ENCODE data around the gene JCHAIN. TPM values are rescaled to one million over a fixed set of nuclear protein-coding genes. Genes with fewer than 3 reads are reported as not detected.

Gene JCHAIN
- total RNA-seq = 10 to 100 TPM in 1 of 2 donors, not detected in 1; 39.7 TPM

- Mint-ChIP-seq H3K9me3 (no peaks in the 10 kb centered on the region), H3K27me3 (peaks cover 10 to 14% of the 10 kb centered on the region in 2 donors), H3K4me3 (no peak within 1 kb of the TSS), H3K36me3 (no peaks in the 10 kb centered on the region), H3K4me1 (ENCODE audit: low read depth in 2 of 2) (no peaks in the 10 kb centered on the region), H3K27ac (no peak within 1 kb of the TSS)
- no peak for ATAC-seq
- DNase-seq (ENCODE audit: low spot score) = no peak
These were observed at the start of gene JCHAIN for GRCh38 chr4:70666369-70666768. JCHAIN (minus strand) TSS chr4:70666508; CDS start chr4:70666490, 18 bp downstream.

- Mint-ChIP-seq H3K27me3 (no peaks in the 10 kb centered on the region), H3K4me1 (ENCODE audit: low read depth in 2 of 2) (peaks cover 6 to 19% of the 10 kb centered on the region in 2 donors), H3K9me3 (no peaks in the 10 kb centered on the region), H3K27ac (no peak overlapping the region), H3K36me3 (no peaks in the 10 kb centered on the region), H3K4me3 (no peak overlapping the region)
- ATAC-seq (no peak), DNase-seq (ENCODE audit: low spot score) (no peak)
These were observed 48.8 kb upstream of the JCHAIN start for GRCh38 chr4:70715097-70715496.

GRCh38 chr4:70714079-70714887, 48.0 kb upstream of the JCHAIN start:
- Mint-ChIP-seq H3K27ac (no peak overlapping the region), H3K9me3 (no peaks in the 10 kb centered on the region), H3K36me3 (no peaks in the 10 kb centered on the region), H3K27me3 (no peaks in the 10 kb centered on the region), H3K4me3 (no peak overlapping the region), H3K4me1 (ENCODE audit: low read depth in 2 of 2) (peaks cover 6 to 19% of the 10 kb centered on the region in 2 donors)
- ATAC-seq (no peak), DNase-seq (ENCODE audit: low spot score) (no peak)

GRCh38 chr4:70713453-70714078, 47.3 kb upstream of the JCHAIN start:
- Mint-ChIP-seq H3K27ac (no peak overlapping the region), H3K9me3 (no peaks in the 10 kb centered on the region), H3K27me3 (no peaks in the 10 kb centered on the region), H3K4me1 (ENCODE audit: low read depth in 2 of 2) (peaks cover 6 to 19% of the 10 kb centered on the region in 2 donors), H3K36me3 (no peaks in the 10 kb centered on the region), H3K4me3 (no peak overlapping the region)
- ATAC-seq (no peak), DNase-seq (ENCODE audit: low spot score) (no peak)

GRCh38 chr4:70712604-70713452, 46.5 kb upstream of the JCHAIN start:
- ATAC-seq (no peak), DNase-seq (ENCODE audit: low spot score) (no peak)
- no peaks in the 10 kb centered on the region for H3K27me3 Mint-ChIP-seq
- no peaks in the 10 kb centered on the region for H3K36me3 Mint-ChIP-seq
- no peak overlapping the region for H3K4me3 Mint-ChIP-seq
- peak overlapping the region in 1 of 2 donors; percentile 47 for H3K27ac Mint-ChIP-seq
- H3K4me1 Mint-ChIP-seq (ENCODE audit: low read depth in 2 of 2) = peaks cover 6 to 19% of the 10 kb centered on the region in 2 donors
- H3K9me3 Mint-ChIP-seq = no peaks in the 10 kb centered on the region

GRCh38 chr4:70712150-70712549, 45.8 kb upstream of the JCHAIN start:
- DNase-seq (ENCODE audit: low spot score) (no peak), ATAC-seq (no peak)
- Mint-ChIP-seq H3K4me1 (ENCODE audit: low read depth in 2 of 2) (peaks cover 6 to 16% of the 10 kb centered on the region in 2 donors), H3K4me3 (no peak overlapping the region), H3K9me3 (no peaks in the 10 kb centered on the region), H3K27ac (peak overlapping the region in 1 of 2 donors; percentile 47), H3K27me3 (no peaks in the 10 kb centered on the region), H3K36me3 (no peaks in the 10 kb centered on the region)

GRCh38 chr4:70711599-70711998, 45.3 kb upstream of the JCHAIN start:
- Mint-ChIP-seq H3K27me3 (no peaks in the 10 kb centered on the region), H3K9me3 (no peaks in the 10 kb centered on the region), H3K36me3 (no peaks in the 10 kb centered on the region), H3K4me1 (ENCODE audit: low read depth in 2 of 2) (peaks cover 8 to 17% of the 10 kb centered on the region in 2 donors), H3K27ac (no peak overlapping the region), H3K4me3 (no peak overlapping the region)
- no peak for ATAC-seq
- no peak for DNase-seq (ENCODE audit: low spot score)

GRCh38 chr4:70709611-70710205, 43.4 kb upstream of the JCHAIN start:
- ATAC-seq (no peak), DNase-seq (ENCODE audit: low spot score) (no peak)
- Mint-ChIP-seq H3K27me3 (no peaks in the 10 kb centered on the region), H3K27ac (no peak overlapping the region), H3K4me1 (ENCODE audit: low read depth in 2 of 2) (peaks cover 19 to 29% of the 10 kb centered on the region in 2 donors), H3K9me3 (no peaks in the 10 kb centered on the region), H3K4me3 (no peak overlapping the region), H3K36me3 (no peaks in the 10 kb centered on the region)

- DNase-seq (ENCODE audit: low spot score) (no peak), ATAC-seq (no peak)
- Mint-ChIP-seq H3K27me3 (no peaks in the 10 kb centered on the region), H3K4me1 (ENCODE audit: low read depth in 2 of 2) (peaks cover 23 to 25% of the 10 kb centered on the region in 2 donors), H3K36me3 (no peaks in the 10 kb centered on the region), H3K4me3 (peak overlapping the region; percentile 97), H3K27ac (peak overlapping the region; percentile 85 to 92), H3K9me3 (no peaks in the 10 kb centered on the region)
These were observed 40.2 kb upstream of the JCHAIN start for GRCh38 chr4:70706516-70706915.

GRCh38 chr4:70706044-70706461, 39.7 kb upstream of the JCHAIN start:
- H3K4me3 Mint-ChIP-seq = peak overlapping the region; percentile 97
- ATAC-seq (no peak), DNase-seq (ENCODE audit: low spot score) (no peak)
- H3K27me3 Mint-ChIP-seq = no peaks in the 10 kb centered on the region
- H3K9me3 Mint-ChIP-seq = no peaks in the 10 kb centered on the region
- peak overlapping the region; percentile 85 to 92 for H3K27ac Mint-ChIP-seq
- H3K36me3 Mint-ChIP-seq = no peaks in the 10 kb centered on the region
- H3K4me1 Mint-ChIP-seq (ENCODE audit: low read depth in 2 of 2) = peaks cover 23 to 25% of the 10 kb centered on the region in 2 donors

- Mint-ChIP-seq H3K9me3 (no peaks in the 10 kb centered on the region), H3K4me1 (ENCODE audit: low read depth in 2 of 2) (peaks cover 23 to 25% of the 10 kb centered on the region in 2 donors), H3K36me3 (no peaks in the 10 kb centered on the region), H3K27ac (peak overlapping the region; percentile 85 to 92), H3K27me3 (no peaks in the 10 kb centered on the region), H3K4me3 (peak overlapping the region; percentile 97)
- peak; percentile 80 to 86 for ATAC-seq
- peak; percentile 82 for DNase-seq (ENCODE audit: low spot score)
These were observed 39.1 kb upstream of the JCHAIN start for GRCh38 chr4:70705183-70706043.

- no peaks in the 10 kb centered on the region for H3K36me3 Mint-ChIP-seq
- H3K4me1 Mint-ChIP-seq (ENCODE audit: low read depth in 2 of 2) = peaks cover 23 to 25% of the 10 kb centered on the region in 2 donors
- no peak for DNase-seq (ENCODE audit: low spot score)
- no peak overlapping the region for H3K27ac Mint-ChIP-seq
- H3K4me3 Mint-ChIP-seq = peak overlapping the region; percentile 96
- ATAC-seq = peak; percentile 69 to 75
- H3K27me3 Mint-ChIP-seq = no peaks in the 10 kb centered on the region
- H3K9me3 Mint-ChIP-seq = no peaks in the 10 kb centered on the region
These were observed 38.5 kb upstream of the JCHAIN start for GRCh38 chr4:70704931-70705182.
